Stomach (tissue), 9 donors: Measurements from ENCODE around the gene IGSF21. TPM values are rescaled to one million over a fixed set of nuclear protein-coding genes. Genes with fewer than 3 reads are reported as not detected.

Experiments
- DNase-seq, 2 donors: peaks; one replicate each; pipeline versions ENCODE4 v3.0.0 to v3.0.0-alpha.2; 2013 to 2019
- H3K27ac ChIP-seq, 5 donors: fragments of 200-600 bp in 4 of 5; sonication (generic) in 4 of 5; one replicate each; pipeline ENCODE4 v1.5.1; 2013 to 2019; ENCODE audit warnings: mild to moderate bottlenecking in 1 of 5, moderate library complexity in 1 of 5
- H3K27me3 ChIP-seq, 3 donors: fragments of 200-600 bp; sonication (generic); one replicate each; pipeline ENCODE4 v1.5.1; 2017 to 2019; ENCODE audit warnings: mixed run types in 1 of 3
- H3K36me3 ChIP-seq, 4 donors: fragments of 200-600 bp; sonication (generic); 1 replicate in 3 of 4; 2 replicates in 1 of 4; pipeline ENCODE4 v1.5.1; 2016 to 2019
- H3K4me1 ChIP-seq, 4 donors: fragments of 200-600 bp; sonication (generic); one replicate each; pipeline ENCODE4 v1.5.1; 2016 to 2019
- H3K4me3 ChIP-seq, 4 donors: fragments of 200-600 bp; sonication (generic) in 3 of 4; one replicate each; pipeline ENCODE4 v1.5.1; 2016 to 2019; ENCODE audit warnings: mild to moderate bottlenecking in 1 of 4
- H3K9me3 ChIP-seq, 4 donors: fragments of 200-600 bp; sonication (generic); one replicate each; pipeline ENCODE4 v1.5.1; 2016 to 2019
- EP300 ChIP-seq: sonication (generic); formaldehyde crosslinking; IDR thresholded peaks from one replicate; pipeline ENCODE4 v1.6.1; 2017; ENCODE audit warnings: antibody characterized with exemption
- POLR2A ChIP-seq, 4 donors: fragments of 450-650 bp; IDR thresholded peaks; one replicate each; pipeline ENCODE4 v1.6.1; 2016; ENCODE audit warnings: antibody characterized with exemption in 4 of 4, control low read depth in 2 of 4, mild to moderate bottlenecking in 1 of 4, moderate library complexity in 1 of 4
- POLR2AphosphoS5 ChIP-seq, 3 donors: sonication (generic); formaldehyde crosslinking; IDR thresholded peaks; one replicate each; pipeline ENCODE4 v1.6.1; 2016; ENCODE audit warnings: antibody characterized with exemption in 3 of 3
- WGBS, 5 donors: extraction: QIAGEN DNeasy Blood & Tissue Kit in 3 of 5; methylation state at CpG; one replicate each; pipeline versions ENCODE4 v1.1.5 to v1.1.7; 2013 to 2018; 5-methylcytosine and 5-hydroxymethylcytosine counted together
- intact Hi-C: fragments of 100-400 bp; cut with DNase I; formaldehyde crosslinking; loops from one replicate; pipeline ENCODE4 v1.15.1; 2023; ENCODE audit warnings: low total_unique reads
- polyA plus RNA-seq, 3 donors: library from polyadenylated mRNA; stranded (reverse); fragments of 200-250 nt; gene quantifications; one replicate each; pipeline ENCODE4 v1.2.3, GENCODE V29; 2013
- total RNA-seq, 5 donors: library from RNA; depleted of rRNA; stranded (reverse); fragments of >200 nt; gene quantifications; one replicate each; pipeline versions ENCODE4 v1.1.0 to v1.2.3, GENCODE V29; 2014 to 2016
- TF ChIP-seq, protein P1 (sequence below), 7 experiments: fragments of 450-650 bp in 4 of 7; fragments of 200-600 bp in 3 of 7; sonication (generic) in 3 of 7; IDR thresholded peaks; one replicate each; pipeline ENCODE4 v1.5.1; 2016 to 2019; ENCODE audit warnings: antibody characterized with exemption in 7 of 7, control low read depth in 2 of 7, mild to moderate bottlenecking in 1 of 7
- donor health status: healthy with polysubstance abuse.
- donor health status: Bipolar disorder and iron deficiency.
- donor health status: healthy.

Gene IGSF21
- total and polyA plus RNA-seq, 8 donors = 0.25 to 2.0 (median 1.1) TPM; not detected in 3

DNA sequence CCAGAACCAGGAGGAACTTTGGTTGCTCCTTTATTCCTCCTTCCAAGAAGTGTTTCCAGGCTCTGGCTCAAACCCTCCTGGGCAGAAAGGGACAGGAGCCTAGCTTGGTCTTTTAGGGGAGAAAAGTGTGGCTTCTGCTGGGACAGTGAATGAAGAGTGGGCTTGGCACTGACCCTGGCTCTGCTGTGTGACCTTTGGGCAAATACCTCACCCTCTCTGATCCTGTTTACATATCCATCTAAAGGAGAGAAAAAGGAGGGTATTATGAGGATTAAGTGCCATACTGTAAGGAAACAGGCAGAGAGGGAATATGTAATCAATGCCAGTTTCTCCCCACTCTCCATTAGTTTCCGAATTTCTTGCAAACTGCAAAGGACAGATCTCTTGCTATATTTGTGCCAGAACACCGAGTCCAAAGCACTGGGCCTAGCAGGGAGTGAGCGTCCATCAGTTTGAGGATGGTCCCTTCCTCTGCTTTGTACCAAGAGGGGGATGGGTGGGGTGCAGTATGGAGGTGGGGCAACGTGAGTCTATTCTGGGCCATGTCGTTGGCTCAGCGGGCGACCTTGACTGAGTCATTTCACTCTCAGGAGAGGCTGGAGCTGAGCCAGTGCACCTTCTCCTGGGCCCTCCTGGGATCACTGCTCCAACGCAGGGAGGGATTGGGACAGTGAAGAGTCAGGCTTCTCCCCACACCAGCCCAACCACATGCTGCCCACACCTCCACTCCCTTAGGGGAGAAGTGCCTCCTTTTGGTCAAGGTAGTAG, 38.4 kb downstream of the IGSF21 start:
- WGBS, 5 donors = 56 to 66% (median 63%) methylated on average over 4 to 8 of the region's 8 CpGs
- H3K27me3 ChIP-seq = peaks cover 0 to 44% (median 3%) of the 10 kb centered on the region in 3 donors
- H3K9me3 ChIP-seq = no peaks in the 10 kb centered on the region
- no peak for DNase-seq
- H3K4me1 ChIP-seq = no peaks in the 10 kb centered on the region
- TF ChIP-seq EP300 = no peak
- no peak for TF ChIP-seq POLR2AphosphoS5 (IDR thresholded peaks at IDR 0.05)
- TF ChIP-seq POLR2A (IDR thresholded peaks at IDR 0.05) = no peak
- TF ChIP-seq, protein P1, sequence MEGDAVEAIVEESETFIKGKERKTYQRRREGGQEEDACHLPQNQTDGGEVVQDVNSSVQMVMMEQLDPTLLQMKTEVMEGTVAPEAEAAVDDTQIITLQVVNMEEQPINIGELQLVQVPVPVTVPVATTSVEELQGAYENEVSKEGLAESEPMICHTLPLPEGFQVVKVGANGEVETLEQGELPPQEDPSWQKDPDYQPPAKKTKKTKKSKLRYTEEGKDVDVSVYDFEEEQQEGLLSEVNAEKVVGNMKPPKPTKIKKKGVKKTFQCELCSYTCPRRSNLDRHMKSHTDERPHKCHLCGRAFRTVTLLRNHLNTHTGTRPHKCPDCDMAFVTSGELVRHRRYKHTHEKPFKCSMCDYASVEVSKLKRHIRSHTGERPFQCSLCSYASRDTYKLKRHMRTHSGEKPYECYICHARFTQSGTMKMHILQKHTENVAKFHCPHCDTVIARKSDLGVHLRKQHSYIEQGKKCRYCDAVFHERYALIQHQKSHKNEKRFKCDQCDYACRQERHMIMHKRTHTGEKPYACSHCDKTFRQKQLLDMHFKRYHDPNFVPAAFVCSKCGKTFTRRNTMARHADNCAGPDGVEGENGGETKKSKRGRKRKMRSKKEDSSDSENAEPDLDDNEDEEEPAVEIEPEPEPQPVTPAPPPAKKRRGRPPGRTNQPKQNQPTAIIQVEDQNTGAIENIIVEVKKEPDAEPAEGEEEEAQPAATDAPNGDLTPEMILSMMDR (IDR thresholded peaks at IDR 0.05) = no peak
- intact Hi-C loops = no loop called here
- no peaks in the 10 kb centered on the region for H3K36me3 ChIP-seq
- no peak overlapping the region for H3K27ac ChIP-seq
- H3K4me3 ChIP-seq = no peak overlapping the region

DNA sequence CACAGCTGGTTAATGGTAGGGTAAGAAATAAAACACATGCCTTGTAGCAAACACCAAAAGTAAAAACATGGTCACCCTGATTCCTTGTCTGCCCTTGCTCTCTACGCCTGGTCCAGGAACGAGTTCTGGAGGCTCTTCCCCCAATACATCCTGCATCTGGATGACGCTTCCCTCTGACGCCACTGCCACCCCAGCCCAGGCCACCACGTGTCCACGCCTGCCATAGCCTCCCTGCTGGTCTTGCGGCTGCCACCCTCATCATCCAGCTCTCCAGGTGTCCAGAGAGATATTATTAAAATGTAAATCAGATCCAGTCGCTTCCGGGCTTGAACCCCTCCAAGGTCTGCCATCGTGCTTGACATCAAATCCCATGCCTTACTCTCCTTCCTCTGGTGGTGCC, 39.3 kb downstream of the IGSF21 start:
- intact Hi-C loops = no loop called here
- WGBS, 5 donors = 77 to 86% (median 82%) methylated on average over 10 of the region's 10 CpGs

GRCh38 chr1:18147672-18148071, 40.1 kb downstream of the IGSF21 start:
- Histone ChIP-seq H3K36me3 (no peaks in the 10 kb centered on the region), H3K27ac (no peak overlapping the region), H3K9me3 (no peaks in the 10 kb centered on the region), H3K27me3 (peaks cover 0 to 45% (median 3%) of the 10 kb centered on the region in 3 donors), H3K4me3 (no peak overlapping the region), H3K4me1 (no peaks in the 10 kb centered on the region)
- intact Hi-C loops = no loop called here
- DNase-seq = no peak
- TF ChIP-seq, protein P1 (IDR thresholded peaks at IDR 0.05) = no peak
- no peak for TF ChIP-seq POLR2A (IDR thresholded peaks at IDR 0.05)
- no peak for TF ChIP-seq EP300
- 76 to 89% (median 79%) methylated on average over 4 of the region's 4 CpGs for WGBS, 5 donors

More for the DNA sequence above, 39.3 kb downstream of the IGSF21 start:
- no peak for DNase-seq
- H3K27ac ChIP-seq = no peak overlapping the region
- H3K4me3 ChIP-seq = no peak overlapping the region
- no peaks in the 10 kb centered on the region for H3K4me1 ChIP-seq
- TF ChIP-seq, protein P1 (IDR thresholded peaks at IDR 0.05) = no peak
- TF ChIP-seq EP300 (no peak), POLR2A (IDR thresholded peaks at IDR 0.05) (no peak), POLR2AphosphoS5 (IDR thresholded peaks at IDR 0.05) (no peak)
- H3K27me3 ChIP-seq = peaks cover 0 to 40% (median 3%) of the 10 kb centered on the region in 3 donors
- no peaks in the 10 kb centered on the region for H3K9me3 ChIP-seq
- H3K36me3 ChIP-seq = no peaks in the 10 kb centered on the region

GRCh38 chr1:18148461-18148860, 40.9 kb downstream of the IGSF21 start:
- H3K4me1 ChIP-seq = no peaks in the 10 kb centered on the region
- H3K27ac ChIP-seq = no peak overlapping the region
- H3K4me3 ChIP-seq = no peak overlapping the region
- TF ChIP-seq EP300 (no peak), POLR2A (IDR thresholded peaks at IDR 0.05) (no peak), POLR2AphosphoS5 (IDR thresholded peaks at IDR 0.05) (no peak)
- TF ChIP-seq, protein P1 (IDR thresholded peaks at IDR 0.05) = no peak
- H3K9me3 ChIP-seq = no peaks in the 10 kb centered on the region
- H3K27me3 ChIP-seq = peaks cover 0 to 46% (median 9%) of the 10 kb centered on the region in 3 donors
- 66 to 79% (median 70%) methylated on average over 5 of the region's 5 CpGs for WGBS, 5 donors
- H3K36me3 ChIP-seq = no peaks in the 10 kb centered on the region
- intact Hi-C loops = no loop called here
- no peak for DNase-seq
